GM19452 (cell line): ENCODE results near the gene EYS.

Experiments used
- ATAC-seq: cut with Tn5 transposase; IDR thresholded peaks from one replicate; pipeline ENCODE4 v1.9.1; 2021; ENCODE audit not compliant: unreplicated experiment

The EYS gene

DNA sequence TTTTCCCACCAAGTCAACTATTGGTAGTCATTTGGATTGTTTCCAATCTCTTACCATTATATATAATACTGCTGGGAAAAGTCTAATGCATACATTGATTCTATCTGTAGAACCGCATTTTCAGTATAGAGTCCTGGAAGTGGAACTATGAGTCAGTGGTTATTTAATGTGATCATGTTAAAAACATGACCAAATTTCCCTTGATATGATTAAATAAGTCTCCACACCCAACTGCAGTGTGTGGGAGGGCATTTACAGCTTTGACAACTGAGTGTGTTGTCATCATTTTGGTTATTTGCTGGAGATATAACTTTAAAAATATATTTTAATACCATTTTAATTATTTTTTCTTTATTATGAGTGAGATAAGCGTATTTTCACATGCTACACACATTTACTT is 1027.6 kb downstream of the EYS start:
- ATAC-seq: no peak

GRCh38 chr6:64672651-64673050 is 1034.4 kb downstream of the EYS start:
- ATAC-seq: no peak

- ATAC-seq: no peak
Measured at GRCh38 chr6:64672131-64672530, 1034.9 kb downstream of the EYS start.

- no peak for ATAC-seq
Measured at GRCh38 chr6:64665137-64665536, 1041.9 kb downstream of the EYS start.

GRCh38 chr6:64664480-64664879 is 1042.5 kb downstream of the EYS start:
- no peak for ATAC-seq

- ATAC-seq: no peak
Measured at GRCh38 chr6:64644024-64644423, 1063.0 kb downstream of the EYS start.

- ATAC-seq: no peak
Measured at GRCh38 chr6:64630901-64631300, 1076.1 kb downstream of the EYS start.

- ATAC-seq: no peak
Measured at GRCh38 chr6:64622944-64623343, 1084.1 kb downstream of the EYS start.

GRCh38 chr6:64602993-64603392 is 1104.0 kb downstream of the EYS start:
- ATAC-seq: no peak

DNA sequence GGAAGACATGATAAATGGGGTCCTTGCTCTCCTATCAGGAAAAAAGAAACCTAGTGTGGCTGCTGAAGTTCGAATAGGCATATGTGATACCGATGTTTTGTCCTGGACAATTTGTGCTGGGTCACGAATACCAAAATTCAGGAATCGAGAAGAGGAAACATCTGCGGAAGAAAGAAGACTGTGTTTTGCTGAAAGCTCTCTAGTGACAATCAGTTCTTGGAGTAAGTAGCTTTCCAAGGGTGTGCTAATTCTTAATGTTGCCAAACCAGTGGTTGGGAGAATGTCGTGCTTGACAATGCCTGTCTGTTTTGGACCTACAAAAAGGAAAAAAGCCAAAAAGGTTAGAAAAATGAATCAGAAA is 1115.4 kb downstream of the EYS start:
- no peak for ATAC-seq

DNA sequence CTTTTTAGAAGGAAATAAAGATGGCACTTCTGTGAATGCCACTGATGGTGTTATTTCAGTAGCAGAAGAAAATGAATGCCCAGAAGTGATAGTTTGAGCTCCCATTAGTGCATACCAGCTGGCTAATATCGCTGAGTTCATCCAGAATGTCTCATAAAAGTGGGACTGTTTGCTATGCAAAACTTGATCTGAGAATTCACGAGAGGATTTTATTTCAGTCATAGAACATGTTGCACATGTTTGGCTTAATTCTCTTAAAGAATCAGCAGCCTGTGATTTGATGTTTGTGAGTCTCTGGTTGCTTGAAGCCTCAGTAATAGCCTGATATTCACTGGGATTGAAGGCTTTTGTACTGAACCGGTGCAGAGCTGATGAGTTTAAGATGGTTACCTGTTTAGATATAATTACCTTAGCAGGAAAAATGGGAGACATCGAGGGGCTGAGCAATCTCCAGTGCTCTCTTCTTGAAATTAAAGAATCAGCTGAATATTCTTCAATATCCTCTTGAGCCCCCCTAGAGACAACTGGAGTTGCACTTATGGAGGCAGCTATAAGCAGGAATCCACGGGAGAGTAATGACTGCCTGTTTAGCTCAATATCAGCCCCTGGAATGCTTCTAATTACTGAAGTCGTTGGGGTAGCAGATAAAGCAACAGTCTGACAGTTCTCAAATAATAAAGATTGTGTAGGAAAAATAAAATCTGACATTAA is 1115.9 kb downstream of the EYS start:
- ATAC-seq: no peak

DNA sequence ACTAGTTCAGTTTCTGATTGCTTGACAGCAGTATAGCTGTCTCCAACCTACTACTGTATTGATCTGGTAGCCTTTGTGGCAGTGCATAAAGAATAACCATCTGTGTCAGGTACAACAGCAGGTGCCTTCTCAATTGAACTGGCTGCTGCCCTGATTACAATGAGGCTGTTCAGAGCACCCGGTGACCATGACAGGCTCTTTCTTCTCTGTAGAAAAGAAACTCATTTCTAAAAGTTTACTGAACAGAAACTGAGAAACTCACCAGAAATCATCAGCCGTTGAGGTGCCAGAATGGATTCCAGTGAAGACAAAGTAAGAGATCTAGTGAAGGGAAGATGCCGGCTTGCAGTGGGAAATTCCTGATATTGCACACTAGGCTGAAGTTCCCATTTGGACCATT is 1117.1 kb downstream of the EYS start:
- ATAC-seq: no peak

DNA sequence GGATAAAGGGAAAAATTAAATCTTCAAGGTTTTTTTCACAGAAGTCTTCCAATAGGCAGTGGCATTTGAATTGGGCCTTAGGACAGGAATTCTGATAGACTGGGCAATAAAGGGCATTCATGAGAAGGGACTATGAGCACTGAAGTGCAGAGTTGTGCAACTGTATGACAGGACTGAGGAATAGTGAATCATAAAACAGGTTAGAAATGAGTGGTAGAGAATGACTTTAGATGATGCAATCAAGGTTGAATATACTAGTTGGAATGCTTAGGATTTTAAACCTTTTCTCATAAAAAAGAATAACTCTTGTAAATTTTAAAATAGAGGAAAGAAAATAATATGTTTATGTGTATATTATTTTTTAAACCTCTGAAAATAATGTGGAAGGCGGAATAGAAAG is 1126.7 kb downstream of the EYS start:
- no peak for ATAC-seq

GRCh38 chr6:64553249-64553786 is 1153.7 kb downstream of the EYS start:
- ATAC-seq: no peak

DNA sequence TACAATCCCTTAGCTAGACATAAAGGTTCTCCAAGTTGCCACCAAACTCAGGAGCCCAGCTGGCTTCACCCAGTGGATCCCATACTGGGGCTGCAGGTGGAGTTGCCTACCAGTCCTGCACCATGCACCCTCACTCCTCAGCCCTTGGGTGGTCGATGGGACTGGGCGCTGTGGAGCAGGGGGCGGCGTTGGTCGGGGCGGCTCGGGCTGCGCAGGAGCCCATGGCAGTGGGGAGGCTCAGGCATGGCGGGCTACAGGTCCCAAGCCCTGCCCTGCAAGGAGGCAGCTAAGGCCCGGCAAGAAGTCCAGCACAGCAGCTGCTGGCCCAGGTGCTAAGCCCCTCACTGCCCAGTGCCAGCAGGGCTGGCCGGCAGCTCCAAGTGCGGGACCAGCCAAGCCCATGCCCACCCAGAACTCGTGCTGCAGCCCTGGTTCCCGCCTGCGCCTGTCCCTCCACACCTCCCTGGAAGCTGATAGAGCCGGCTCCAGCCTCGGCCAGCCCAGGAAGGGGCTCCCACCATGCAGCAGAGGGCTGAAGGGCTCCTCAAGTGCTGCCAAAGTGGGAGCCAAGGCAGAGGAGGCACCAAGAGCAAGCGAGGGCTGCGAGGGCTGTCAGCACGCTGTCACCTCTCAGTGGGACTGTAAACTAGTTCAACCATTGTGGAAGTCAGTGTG is 1159.3 kb downstream of the EYS start:
- no peak for ATAC-seq

- no peak for ATAC-seq
Measured at GRCh38 chr6:64539917-64540316, 1167.1 kb downstream of the EYS start.

DNA sequence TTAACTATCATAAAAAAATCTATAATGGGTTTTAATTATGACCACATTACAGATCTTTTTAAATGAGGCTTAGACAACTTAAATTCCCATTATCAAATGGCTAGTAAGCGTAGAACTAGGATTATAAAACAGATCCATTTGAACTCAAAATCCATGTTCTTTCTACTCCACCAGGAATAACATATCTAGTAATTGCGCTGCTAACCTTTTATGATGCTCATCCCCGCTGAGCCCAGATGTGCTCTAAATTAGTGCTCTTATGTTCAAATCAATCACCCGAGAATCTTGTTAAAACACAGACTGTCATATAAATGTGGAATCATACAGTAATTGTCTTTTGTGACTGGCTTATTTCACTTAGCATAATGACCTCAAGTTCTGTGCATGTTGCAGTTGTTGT is 1168.3 kb downstream of the EYS start:
- no peak for ATAC-seq

DNA sequence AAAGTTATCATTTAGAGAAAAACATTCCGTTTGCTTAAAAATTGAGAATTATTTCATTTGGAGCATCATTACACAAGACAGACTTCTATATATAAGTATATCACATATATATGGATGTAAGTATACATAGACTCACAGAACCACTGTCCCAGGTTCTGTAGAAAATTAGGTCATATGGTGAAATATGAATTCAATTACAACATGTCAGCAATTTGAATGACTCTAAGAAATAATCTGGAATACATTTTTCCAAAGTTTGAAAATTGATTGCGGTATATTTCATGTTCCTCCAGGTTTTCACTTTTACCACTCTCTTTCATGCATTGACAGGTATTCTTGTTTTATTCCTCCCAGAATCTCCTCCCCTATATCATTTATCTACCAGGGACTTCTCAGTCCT is 1179.1 kb downstream of the EYS start:
- no peak for ATAC-seq

DNA sequence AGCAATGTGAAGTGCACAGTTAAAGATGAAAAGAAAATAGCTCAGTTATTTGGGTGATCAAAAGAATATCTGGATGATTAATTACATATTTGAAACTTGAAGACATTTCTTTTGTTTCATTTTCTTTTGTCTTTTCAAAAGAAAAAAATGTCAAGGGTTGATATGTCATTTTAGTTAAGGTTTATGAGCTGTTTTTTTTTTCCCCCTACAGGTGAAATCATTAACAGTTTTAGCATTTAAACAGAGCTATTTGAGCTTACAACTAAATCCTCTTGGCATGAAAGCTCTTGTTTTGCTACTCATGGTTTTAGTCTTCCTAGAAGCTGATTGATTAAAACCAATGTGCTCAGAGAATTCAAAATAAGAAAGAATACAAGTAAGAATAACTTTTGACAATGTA is 1184.2 kb downstream of the EYS start:
- no peak for ATAC-seq

- ATAC-seq: no peak
Measured at GRCh38 chr6:64520050-64520449, 1187.0 kb downstream of the EYS start.

DNA sequence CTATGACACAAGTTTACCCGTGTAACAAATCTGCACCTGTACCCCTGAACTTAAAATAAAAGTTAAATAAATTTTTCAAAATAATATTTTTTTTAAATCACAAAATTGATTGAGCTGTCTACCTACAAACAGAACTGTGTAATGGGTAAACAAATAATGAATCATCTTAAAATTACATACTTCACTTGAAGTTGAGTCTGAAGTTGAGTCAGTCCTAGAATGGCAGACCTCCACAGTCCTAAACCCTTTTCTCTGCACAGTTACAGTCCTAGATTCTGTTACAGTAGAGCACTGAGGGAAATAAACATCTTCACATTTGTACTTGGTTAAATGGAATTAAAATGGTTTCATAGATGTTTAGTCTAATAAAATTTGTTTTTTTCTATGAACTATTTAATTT is 1190.6 kb downstream of the EYS start:
- no peak for ATAC-seq

GRCh38 chr6:64507661-64508060 is 1199.4 kb downstream of the EYS start:
- ATAC-seq: no peak

DNA sequence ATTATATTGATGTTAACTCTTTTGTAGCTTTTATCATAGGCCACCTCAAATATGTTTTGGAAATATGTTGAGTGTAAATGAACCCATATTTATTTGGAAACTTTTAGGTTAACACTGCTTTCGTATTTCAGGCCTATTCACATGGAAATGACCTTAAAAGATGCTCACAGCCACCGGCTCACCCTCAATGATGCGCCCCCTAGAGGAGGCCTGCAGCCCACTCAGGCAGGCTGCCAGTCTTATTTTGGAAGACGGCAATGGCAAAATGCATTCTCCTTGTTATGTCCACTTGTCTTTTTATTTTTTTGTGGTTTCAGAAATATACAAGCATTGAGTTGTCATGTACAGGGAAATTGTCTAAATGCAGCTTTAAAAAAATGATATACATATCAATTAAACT is 1201.7 kb downstream of the EYS start:
- no peak for ATAC-seq
